GM11168 (cell line): ENCODE measurements around the gene CBX6.

ENCODE experiments used
- in situ Hi-C: fragments of 300-500 bp; cut with MboI; formaldehyde crosslinking; loops from one replicate; pipeline ENCODE4 v1.12.0; 2022; ENCODE audit warnings: low sequenced_read_pairs; ENCODE audit not compliant: unreplicated experiment

Gene CBX6

GRCh38 chr22:38874529-38875222 lies 2.7 kb upstream of the CBX6 start:
- in situ Hi-C loops = loop anchor here (10.0 to 25.0 kb wide), 2 partner anchors 130 to 238 kb away; no protein-coding TSS in a partner anchor

DNA sequence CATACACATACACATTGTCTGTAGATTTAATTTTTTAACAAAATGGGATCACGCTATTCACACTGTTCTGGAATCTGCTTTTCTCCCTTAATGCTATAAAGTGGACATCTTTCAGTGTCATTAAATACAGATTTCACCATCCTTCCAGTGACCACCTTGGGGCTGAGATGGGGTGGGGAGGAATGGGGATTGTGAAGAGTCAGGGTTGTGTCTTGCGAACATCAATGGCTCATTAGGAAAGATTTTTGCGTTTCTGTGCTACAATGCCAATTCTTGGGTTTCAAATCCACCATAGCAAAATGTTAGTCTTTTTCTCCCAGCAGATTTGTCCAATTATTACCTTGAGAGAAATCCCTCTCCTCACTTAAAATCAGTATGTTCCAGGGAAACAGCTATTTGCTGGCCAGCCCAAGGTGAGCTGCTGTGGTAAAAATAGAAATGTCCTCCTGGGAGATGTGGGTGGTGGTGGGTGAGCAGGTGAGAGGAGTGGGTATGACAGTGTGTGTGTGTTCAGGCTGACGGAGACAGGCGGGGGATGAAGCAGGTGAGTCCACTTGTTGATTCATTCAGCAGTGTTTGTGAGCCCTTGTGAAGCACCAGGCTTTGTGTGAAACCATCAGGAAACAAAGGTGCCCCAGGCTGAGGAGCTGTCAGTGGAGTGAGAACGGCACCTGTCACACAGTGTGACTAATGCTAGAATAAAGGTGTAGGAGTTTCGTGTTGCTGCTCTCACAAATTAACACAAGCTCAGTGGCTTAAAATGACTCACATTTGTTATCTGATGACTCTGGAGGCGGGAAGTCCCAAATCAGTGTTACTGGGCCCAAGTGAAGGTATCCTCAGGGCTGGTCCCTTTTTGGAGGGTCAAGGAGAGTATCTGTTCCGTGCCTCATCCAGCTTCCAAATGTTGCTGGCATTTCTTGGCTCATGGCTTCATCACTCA lies 1.7 kb upstream of the CBX6 start:
- in situ Hi-C loops = loop anchor here (10.0 to 25.0 kb wide), 2 partner anchors 131 to 239 kb away; no protein-coding TSS in a partner anchor

DNA sequence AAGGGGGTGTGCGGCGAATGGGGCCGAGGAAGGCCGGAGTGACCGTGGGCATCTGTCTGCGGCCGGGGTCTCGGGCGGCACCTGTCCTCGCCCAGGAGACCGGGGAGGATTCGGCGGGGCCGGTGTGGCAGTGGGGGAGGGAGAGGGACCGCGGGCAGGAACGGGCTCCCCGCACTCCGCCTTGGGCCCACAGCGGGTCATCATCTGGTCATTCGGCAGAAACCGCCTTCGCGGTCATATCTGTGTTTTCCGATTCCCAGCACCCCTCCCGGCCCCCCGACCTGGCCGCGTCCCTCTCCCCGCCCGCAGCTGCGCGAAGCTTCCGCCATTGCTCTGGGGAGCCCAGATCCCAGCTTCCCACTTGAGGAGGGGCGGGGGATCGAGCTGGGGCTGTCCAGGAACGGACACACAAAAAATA lies 824 bp upstream of the CBX6 start:
- in situ Hi-C loops = loop anchor here (10.0 to 25.0 kb wide), 2 partner anchors 132 to 239 kb away; no protein-coding TSS in a partner anchor

- in situ Hi-C loops = loop anchor here (10.0 to 25.0 kb wide), 2 partner anchors 133 to 241 kb away; no protein-coding TSS in a partner anchor
These were observed 450 bp downstream of the CBX6 start for GRCh38 chr22:38871360-38872171.

- in situ Hi-C loops = loop anchor here (10.0 to 25.0 kb wide), 2 partner anchors 134 to 241 kb away; no protein-coding TSS in a partner anchor
These were observed 1.1 kb downstream of the CBX6 start for GRCh38 chr22:38870791-38871359.

GRCh38 chr22:38870312-38870741 lies 1.7 kb downstream of the CBX6 start:
- in situ Hi-C loops = loop anchor here (10.0 to 25.0 kb wide), 2 partner anchors 134 to 242 kb away; no protein-coding TSS in a partner anchor

GRCh38 chr22:38869663-38870062 lies 2.4 kb downstream of the CBX6 start:
- in situ Hi-C loops = loop anchor here (10.0 to 25.0 kb wide), 2 partner anchors 135 to 243 kb away; no protein-coding TSS in a partner anchor

- in situ Hi-C loops = loop anchor here (25.0 kb wide), 1 partner anchor 243 kb away; no protein-coding TSS in a partner anchor
These were observed 3.1 kb downstream of the CBX6 start for GRCh38 chr22:38868886-38869381.

- in situ Hi-C loops = loop anchor here (25.0 kb wide), 1 partner anchor 244 kb away; no protein-coding TSS in a partner anchor
These were observed 3.7 kb downstream of the CBX6 start for GRCh38 chr22:38868286-38868721.

- in situ Hi-C loops = loop anchor here (25.0 kb wide), 1 partner anchor 245 kb away; no protein-coding TSS in a partner anchor
These were observed 4.3 kb downstream of the CBX6 start for GRCh38 chr22:38867471-38868285.

- in situ Hi-C loops = loop anchor here (25.0 kb wide), 1 partner anchor 245 kb away; no protein-coding TSS in a partner anchor
These were observed 4.9 kb downstream of the CBX6 start for GRCh38 chr22:38867124-38867455.

DNA sequence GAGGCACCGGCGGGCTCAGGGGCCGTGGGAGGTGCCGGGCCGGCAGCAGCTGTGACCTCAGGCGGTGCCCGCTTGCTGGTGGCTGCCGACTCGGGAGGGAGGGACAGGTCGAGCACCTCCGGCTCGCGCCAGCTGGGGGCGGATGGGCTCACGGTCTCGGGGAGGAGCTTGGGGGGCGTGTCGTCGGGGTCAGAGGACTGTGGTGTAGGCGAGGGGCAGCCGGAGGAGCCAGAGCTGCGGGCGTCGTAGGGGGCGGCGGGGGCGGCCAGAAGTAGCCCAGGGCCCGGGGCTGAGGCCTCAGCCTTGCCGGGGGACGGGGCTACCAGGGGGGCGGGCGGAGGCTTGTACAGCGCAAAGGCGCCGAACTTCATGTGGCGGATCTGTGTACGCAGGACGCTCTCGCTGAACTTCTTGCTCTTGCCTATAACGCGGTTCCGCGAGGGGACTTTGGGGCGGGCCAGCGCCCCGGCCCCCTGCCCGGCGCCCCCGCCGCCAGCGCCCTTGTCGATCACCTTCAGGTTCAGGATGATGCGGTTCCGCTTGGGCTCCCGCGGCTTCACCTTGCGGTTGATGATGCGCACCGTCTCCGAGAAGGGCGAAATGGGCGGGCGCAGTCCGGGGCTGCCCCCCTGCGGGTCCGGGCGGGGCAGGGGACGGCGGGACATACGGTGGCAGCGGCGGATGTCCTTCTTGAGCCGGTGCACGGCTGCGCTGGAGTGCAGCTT lies 5.5 kb downstream of the CBX6 start:
- in situ Hi-C loops = loop anchor here (25.0 kb wide), 1 partner anchor 246 kb away; no protein-coding TSS in a partner anchor

DNA sequence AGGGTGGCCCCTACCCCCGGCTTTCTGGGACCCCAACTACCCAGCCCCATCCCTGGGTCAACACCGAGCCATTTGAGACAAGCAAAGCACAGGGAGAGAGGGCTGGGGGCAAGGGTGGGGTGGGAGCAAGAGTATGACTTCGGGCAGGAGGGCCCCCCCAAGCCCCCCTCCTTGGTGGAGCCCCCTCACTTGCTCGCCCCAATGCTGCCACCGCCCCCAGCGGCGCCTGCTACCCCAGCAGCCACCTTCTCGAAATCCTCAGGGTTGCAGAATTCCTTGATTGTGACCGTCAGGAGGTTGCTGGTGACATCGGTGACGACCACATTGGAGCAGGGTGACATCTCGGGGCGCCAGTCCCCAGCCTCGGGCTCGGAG lies 6.0 kb downstream of the CBX6 start:
- in situ Hi-C loops = loop anchor here (25.0 kb wide), 1 partner anchor 246 kb away; no protein-coding TSS in a partner anchor

DNA sequence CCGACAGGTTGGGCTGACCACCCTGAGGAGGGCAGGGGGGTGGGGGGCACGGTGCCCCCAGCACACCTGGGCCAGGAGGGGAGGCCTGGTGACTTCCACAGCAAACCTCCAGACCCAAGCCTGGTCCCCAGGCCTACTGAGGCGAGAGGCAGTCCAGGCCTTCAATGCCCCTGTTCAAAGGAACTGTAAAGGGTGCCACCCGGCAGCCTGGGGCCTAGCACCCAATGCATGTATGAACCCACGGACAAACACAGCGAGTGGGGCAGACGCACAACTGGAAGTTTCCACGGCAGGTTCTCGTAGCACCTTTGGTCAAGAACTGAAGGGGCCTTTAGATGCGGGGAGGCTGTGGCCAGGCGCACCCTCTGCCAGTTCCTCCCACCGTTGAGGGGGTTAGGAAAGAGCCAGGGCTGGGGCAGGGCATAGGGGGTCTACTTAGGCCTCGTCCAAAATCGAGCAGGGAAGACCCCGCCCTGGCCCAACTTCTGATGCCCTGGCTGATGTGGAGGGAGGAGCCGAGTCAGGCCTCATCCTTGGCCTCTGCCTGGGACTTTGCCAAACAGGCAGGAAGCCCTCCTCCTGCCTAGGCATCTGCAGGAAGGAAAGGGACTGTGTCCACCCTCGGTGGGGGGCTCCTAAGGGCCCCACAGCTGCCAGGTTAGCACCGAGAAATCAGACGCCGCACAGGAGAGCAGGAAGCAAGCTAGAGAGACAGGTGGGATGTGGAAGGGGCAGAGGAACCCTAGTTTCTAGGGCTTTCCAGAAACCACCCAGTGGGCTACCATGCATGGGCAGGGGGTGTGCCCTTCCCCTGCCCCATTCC lies 6.6 kb downstream of the CBX6 start:
- in situ Hi-C loops = loop anchor here (25.0 kb wide), 1 partner anchor 247 kb away; no protein-coding TSS in a partner anchor

GRCh38 chr22:38864361-38865191 lies 7.4 kb downstream of the CBX6 start:
- in situ Hi-C loops = loop anchor here (25.0 kb wide), 1 partner anchor 248 kb away; no protein-coding TSS in a partner anchor
